Neural crest cell (in vitro differentiated cells): Measurements from ENCODE around the gene CELA3A. TPM values are rescaled to one million over a fixed set of nuclear protein-coding genes. Genes with fewer than 3 reads are reported as not detected.
"Not testable (repeated sequence)": the region's sequence is repeated elsewhere in the genome, so short reads cannot be mapped to it uniquely, and the experiment has no call there.

Experiments used
- DNase-seq: peaks from one replicate; pipeline ENCODE4 v3.0.0; 2021; ENCODE audit warnings: low read depth, mixed read lengths, low spot score
- H3K27ac Mint-ChIP-seq: one replicate; pipeline ENCODE4 v1.8.0; 2021; ENCODE audit warnings: mild to moderate bottlenecking, mixed read lengths; ENCODE audit not compliant: unreplicated experiment
- H3K27me3 Mint-ChIP-seq: 2 replicates; pipeline ENCODE4 v1.8.0; 2021; ENCODE audit warnings: low read depth, mild to moderate bottlenecking, mixed read lengths
- H3K36me3 Mint-ChIP-seq: 2 replicates; pipeline ENCODE4 v1.8.0; 2021; ENCODE audit warnings: low read depth, mild to moderate bottlenecking, mixed read lengths
- H3K4me1 Mint-ChIP-seq: 2 replicates; pipeline ENCODE4 v1.8.0; 2021; ENCODE audit warnings: mixed read lengths
- H3K4me3 Mint-ChIP-seq: one replicate; pipeline ENCODE4 v1.8.0; 2021; ENCODE audit warnings: mild to moderate bottlenecking, mixed read lengths
- H3K9me3 Mint-ChIP-seq: 2 replicates; pipeline ENCODE4 v1.8.0; 2021; ENCODE audit warnings: mixed read lengths
- total RNA-seq: library from RNA; stranded (reverse); gene quantifications from 2 replicates; pipeline ENCODE4 v1.2.1, GENCODE V29; 2021
- TF ChIP-seq, protein P1 (sequence below): fragments of 200-600 bp; sonication (generic); conservative IDR thresholded peaks from 2 replicates; pipeline ENCODE4 v1.5.0; 2021; ENCODE audit warnings: antibody characterized with exemption, mild to moderate bottlenecking

CELA3A gene
- total RNA-seq, 1 donor from 2014 or later = not detected

GRCh38 chr1:21997891-21998623 is 3.4 kb upstream of the CELA3A start:
- H3K27me3 Mint-ChIP-seq, H3K27ac Mint-ChIP-seq, DNase-seq, H3K4me3 Mint-ChIP-seq, H3K4me1 Mint-ChIP-seq, H3K9me3 Mint-ChIP-seq, H3K36me3 Mint-ChIP-seq: not testable (repeated sequence)

- H3K27me3 Mint-ChIP-seq, H3K27ac Mint-ChIP-seq, H3K36me3 Mint-ChIP-seq: not testable (repeated sequence)
These were observed 2.7 kb upstream of the CELA3A start for GRCh38 chr1:21998624-21999294.

GRCh38 chr1:21999645-22000044 is 1.8 kb upstream of the CELA3A start:
- not testable (repeated sequence) for H3K4me1 Mint-ChIP-seq, H3K27ac Mint-ChIP-seq, H3K9me3 Mint-ChIP-seq, DNase-seq, H3K36me3 Mint-ChIP-seq, H3K27me3 Mint-ChIP-seq, H3K4me3 Mint-ChIP-seq

More at GRCh38 chr1:21998624-21999294, 2.7 kb upstream of the CELA3A start:
- not testable (repeated sequence) for H3K4me1 Mint-ChIP-seq, DNase-seq, H3K9me3 Mint-ChIP-seq, H3K4me3 Mint-ChIP-seq

DNA sequence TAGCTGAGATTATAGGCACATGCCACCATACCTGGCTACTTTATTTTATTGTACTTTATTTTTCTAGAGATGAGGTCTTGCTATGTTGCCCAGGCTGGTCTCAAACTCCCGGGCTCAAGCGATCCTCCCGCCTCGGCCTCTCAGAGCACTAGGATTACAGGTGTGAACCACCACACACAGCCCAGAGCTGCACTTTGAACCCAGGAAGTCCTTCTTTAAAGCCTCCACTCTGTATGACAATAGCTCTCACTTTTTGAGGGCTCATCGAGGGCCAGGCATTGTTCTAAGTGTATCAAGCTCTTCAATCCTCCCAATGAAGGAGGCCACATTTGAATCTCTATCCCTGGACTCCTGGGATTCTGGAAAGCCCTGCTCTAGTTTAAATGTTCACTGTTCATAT is 1.0 kb downstream of the CELA3A start:
- H3K4me3 Mint-ChIP-seq, H3K27ac Mint-ChIP-seq, H3K27me3 Mint-ChIP-seq, H3K9me3 Mint-ChIP-seq, DNase-seq, H3K36me3 Mint-ChIP-seq, H3K4me1 Mint-ChIP-seq: not testable (repeated sequence)

DNA sequence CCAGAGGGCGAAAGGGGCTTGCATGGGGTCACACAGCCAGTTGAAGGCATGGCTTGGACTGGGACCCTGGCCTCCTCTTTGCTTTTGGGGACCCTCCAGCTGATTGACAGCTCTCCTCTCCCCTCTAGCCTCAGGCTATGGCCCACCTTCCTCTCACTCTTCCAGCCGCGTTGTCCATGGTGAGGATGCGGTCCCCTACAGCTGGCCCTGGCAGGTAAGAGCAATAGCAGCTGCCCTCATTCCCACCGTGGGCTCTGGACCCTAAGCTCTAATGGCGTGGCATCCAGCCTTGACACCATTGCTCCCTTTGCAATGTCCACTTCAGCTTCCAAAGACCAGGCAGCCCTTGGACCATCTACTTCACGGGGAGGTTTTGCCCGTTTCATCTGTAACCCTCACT is 1.4 kb downstream of the CELA3A start:
- not testable (repeated sequence) for H3K4me3 Mint-ChIP-seq, H3K27ac Mint-ChIP-seq, H3K27me3 Mint-ChIP-seq, H3K36me3 Mint-ChIP-seq, H3K9me3 Mint-ChIP-seq, H3K4me1 Mint-ChIP-seq, DNase-seq

- H3K36me3 Mint-ChIP-seq, H3K4me3 Mint-ChIP-seq, H3K9me3 Mint-ChIP-seq, H3K27me3 Mint-ChIP-seq, H3K27ac Mint-ChIP-seq, DNase-seq, H3K4me1 Mint-ChIP-seq: not testable (repeated sequence)
These were observed 2.5 kb downstream of the CELA3A start for GRCh38 chr1:22003959-22004358.

DNA sequence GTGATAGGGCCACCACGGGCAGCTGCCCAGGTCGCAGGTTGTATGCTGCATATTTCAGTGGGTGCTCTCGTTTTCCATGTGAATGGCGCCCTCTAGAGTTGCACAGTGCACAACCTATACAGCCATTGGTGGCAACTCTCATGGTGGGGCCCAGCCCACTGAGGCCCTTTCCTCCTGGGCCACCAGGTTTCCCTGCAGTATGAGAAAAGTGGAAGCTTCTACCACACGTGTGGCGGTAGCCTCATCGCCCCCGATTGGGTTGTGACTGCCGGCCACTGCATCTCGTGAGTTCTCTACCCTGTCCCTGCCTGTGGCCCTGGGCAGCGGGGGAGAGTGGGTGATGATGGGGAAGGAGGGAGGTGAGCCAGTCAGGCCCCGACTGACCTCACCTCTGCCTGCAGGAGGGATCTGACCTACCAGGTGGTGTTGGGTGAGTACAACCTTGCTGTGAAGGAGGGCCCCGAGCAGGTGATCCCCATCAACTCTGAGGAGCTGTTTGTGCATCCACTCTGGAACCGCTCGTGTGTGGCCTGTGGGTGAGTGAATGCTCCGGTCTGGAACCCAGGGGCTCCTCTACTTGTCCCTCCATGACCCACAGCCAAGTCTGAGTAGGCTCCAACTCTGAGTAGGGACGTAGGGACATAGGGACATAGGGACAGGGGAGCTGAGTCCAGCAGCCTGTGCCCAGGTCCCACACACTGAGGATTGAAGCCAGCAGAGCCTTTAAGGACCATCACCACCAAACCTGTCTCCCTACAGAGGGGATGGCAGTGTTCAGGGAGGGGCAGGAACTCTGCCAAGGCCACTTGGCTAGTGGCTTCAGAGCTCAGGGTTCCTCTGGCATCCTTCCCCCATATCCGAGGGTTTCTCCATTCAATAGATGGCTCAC is 4.0 kb downstream of the CELA3A start:
- H3K27me3 Mint-ChIP-seq, H3K27ac Mint-ChIP-seq, H3K4me3 Mint-ChIP-seq, H3K36me3 Mint-ChIP-seq, H3K4me1 Mint-ChIP-seq, H3K9me3 Mint-ChIP-seq: not testable (repeated sequence)
- peak; percentile 51 for DNase-seq
- TF ChIP-seq, protein P1, sequence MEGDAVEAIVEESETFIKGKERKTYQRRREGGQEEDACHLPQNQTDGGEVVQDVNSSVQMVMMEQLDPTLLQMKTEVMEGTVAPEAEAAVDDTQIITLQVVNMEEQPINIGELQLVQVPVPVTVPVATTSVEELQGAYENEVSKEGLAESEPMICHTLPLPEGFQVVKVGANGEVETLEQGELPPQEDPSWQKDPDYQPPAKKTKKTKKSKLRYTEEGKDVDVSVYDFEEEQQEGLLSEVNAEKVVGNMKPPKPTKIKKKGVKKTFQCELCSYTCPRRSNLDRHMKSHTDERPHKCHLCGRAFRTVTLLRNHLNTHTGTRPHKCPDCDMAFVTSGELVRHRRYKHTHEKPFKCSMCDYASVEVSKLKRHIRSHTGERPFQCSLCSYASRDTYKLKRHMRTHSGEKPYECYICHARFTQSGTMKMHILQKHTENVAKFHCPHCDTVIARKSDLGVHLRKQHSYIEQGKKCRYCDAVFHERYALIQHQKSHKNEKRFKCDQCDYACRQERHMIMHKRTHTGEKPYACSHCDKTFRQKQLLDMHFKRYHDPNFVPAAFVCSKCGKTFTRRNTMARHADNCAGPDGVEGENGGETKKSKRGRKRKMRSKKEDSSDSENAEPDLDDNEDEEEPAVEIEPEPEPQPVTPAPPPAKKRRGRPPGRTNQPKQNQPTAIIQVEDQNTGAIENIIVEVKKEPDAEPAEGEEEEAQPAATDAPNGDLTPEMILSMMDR = peak; percentile 51

DNA sequence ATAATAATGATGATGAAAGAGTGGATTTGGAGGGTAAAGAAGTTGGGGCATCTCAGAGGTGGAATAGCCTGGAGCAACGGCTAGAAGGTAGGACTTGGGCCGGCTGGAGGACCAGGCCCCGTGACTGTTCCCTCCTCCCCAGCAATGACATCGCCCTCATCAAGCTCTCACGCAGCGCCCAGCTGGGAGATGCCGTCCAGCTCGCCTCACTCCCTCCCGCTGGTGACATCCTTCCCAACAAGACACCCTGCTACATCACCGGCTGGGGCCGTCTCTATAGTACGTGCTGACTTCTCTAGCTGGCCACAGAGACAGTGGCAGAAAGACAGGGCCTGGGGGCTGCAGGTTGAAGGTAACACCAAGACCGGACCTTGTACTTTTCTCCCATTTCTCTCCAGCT is 5.3 kb downstream of the CELA3A start:
- not testable (repeated sequence) for H3K4me3 Mint-ChIP-seq, H3K4me1 Mint-ChIP-seq, H3K36me3 Mint-ChIP-seq, H3K27ac Mint-ChIP-seq, H3K9me3 Mint-ChIP-seq, H3K27me3 Mint-ChIP-seq, DNase-seq

- not testable (repeated sequence) for H3K4me3 Mint-ChIP-seq, H3K27ac Mint-ChIP-seq, DNase-seq, H3K36me3 Mint-ChIP-seq, H3K9me3 Mint-ChIP-seq, H3K4me1 Mint-ChIP-seq, H3K27me3 Mint-ChIP-seq
These were observed 5.8 kb downstream of the CELA3A start for GRCh38 chr1:22007262-22007661.

GRCh38 chr1:22009566-22009965 is 8.1 kb downstream of the CELA3A start:
- H3K27me3 Mint-ChIP-seq, H3K27ac Mint-ChIP-seq, DNase-seq, H3K4me3 Mint-ChIP-seq, H3K4me1 Mint-ChIP-seq, H3K36me3 Mint-ChIP-seq, H3K9me3 Mint-ChIP-seq: not testable (repeated sequence)

DNA sequence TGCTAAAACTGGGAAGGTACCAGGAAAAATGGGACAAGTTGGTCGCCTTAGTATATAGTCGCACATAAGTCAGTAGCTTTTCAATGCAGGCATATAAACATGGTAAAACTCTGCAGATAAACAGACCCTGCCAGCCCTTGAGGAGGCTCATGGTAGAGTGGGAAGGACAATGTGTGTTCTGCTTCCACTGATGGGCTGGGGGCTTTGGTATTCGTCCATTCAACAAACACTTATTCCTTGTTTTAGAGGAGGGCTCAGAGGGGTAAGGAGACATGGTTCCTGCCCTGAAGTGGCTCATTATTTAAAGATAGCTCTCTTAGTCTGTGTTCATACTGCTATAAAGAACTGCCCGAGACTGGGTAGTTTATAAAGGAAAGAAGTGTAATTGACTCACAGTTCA is 11.3 kb downstream of the CELA3A start:
- not testable (repeated sequence) for DNase-seq, H3K36me3 Mint-ChIP-seq, H3K4me1 Mint-ChIP-seq, H3K27me3 Mint-ChIP-seq, H3K27ac Mint-ChIP-seq, H3K4me3 Mint-ChIP-seq, H3K9me3 Mint-ChIP-seq

- not testable (repeated sequence) for H3K9me3 Mint-ChIP-seq, DNase-seq, H3K27me3 Mint-ChIP-seq, H3K4me3 Mint-ChIP-seq, H3K36me3 Mint-ChIP-seq, H3K4me1 Mint-ChIP-seq
- H3K27ac Mint-ChIP-seq = peak overlapping the region; percentile 35
These were observed 13.2 kb downstream of the CELA3A start for GRCh38 chr1:22014575-22015206.
